ENCODE measurements around the gene MZF1.

- TF ChIP-seq ZNF384 (IDR thresholded peaks at IDR 0.05) (no peak), NFRKB (IDR thresholded peaks at IDR 0.05) (no peak), SP1 (IDR thresholded peaks at IDR 0.05) (no peak), BHLHE40 (IDR thresholded peaks at IDR 0.05; ENCODE audit: borderline replicate concordance) (no peak), L3MBTL2 (conservative IDR thresholded peaks at IDR 0.05) (no peak), FOXM1 (IDR thresholded peaks at IDR 0.05; ENCODE audit: borderline replicate concordance) (no peak), HDGF (IDR thresholded peaks at IDR 0.05; ENCODE audit: borderline replicate concordance) (no peak), PKNOX1 (IDR thresholded peaks at IDR 0.05) (no peak), FOXK2 (IDR thresholded peaks at IDR 0.05) (no peak), LEF1 (IDR thresholded peaks at IDR 0.05; ENCODE audit: borderline replicate concordance) (no peak), FOXA1 (IDR thresholded peaks at IDR 0.05) (no peak)
These were observed 21.3 kb downstream of the MZF1 start for GRCh38 chr19:58551577-58552471.
